HG03558 (cell line): Measurements from ENCODE around the gene LAMC1.
A peak's percentile ranks its signal among the peaks of the same experiment; 100 is the strongest.

ENCODE experiments used
- ATAC-seq: cut with Tn5 transposase; IDR thresholded peaks from one replicate; pipeline ENCODE4 v1.9.1; 2021; ENCODE audit warnings: moderate number of reproducible peaks; ENCODE audit not compliant: unreplicated experiment; ENCODE audit errors: extremely low read depth

LAMC1 gene

DNA sequence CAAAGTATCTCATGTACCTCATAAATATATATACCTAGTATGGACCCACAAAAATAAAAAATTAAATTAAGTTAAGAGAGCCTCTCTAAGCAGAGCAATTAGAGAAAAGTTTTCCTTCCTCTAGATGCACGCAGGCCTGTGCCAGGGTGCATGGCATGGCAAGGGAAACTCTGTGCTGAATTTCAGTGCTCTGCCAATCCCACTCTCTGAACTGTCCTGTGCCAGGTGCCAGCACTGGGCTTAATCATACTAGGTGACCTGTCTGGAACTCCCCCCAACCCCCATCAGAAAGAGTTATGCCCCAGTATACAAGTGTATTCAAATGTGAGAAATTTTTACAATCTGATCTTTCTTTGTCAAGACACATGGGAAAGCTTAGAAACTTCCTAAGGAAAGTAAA, 152.4 kb downstream of the LAMC1 start:
- ATAC-seq, result no peak

DNA sequence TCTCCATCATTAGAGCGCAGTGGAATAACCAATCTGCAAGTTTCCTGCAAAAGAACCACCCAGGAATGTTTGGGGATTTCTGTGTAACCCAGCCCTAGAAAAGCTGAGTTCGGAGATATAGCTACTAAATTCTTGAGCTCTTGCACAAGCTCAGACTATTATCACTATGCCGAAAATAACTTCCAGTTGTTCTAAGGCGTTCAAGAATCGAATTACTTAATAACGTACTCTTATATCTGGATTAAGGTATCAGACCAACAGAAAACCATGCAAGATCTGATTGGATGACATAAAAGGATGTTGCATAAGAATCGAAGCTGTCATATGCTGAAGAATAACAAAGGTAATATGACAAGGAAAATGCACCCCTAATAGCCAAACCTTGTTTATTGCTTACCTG, 155.3 kb downstream of the LAMC1 start:
- no peak for ATAC-seq

DNA sequence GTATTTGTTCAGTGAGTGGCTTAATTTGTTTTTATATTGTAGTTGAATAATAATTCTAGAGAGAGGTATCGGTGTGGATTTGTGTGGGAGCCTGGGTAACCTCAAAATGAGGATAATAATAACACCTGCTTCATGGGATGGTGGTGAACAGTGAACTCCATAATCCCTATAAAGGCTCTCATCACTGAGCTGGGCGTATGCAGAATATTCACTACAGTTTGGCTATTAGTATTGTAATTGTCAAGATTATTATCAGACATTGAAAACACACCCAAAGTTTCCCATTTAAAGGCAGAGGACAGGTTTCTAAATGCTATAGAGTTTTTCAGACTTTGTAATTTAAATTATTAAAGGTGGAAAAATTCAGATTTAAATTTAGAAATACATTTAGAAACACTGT, 155.8 kb downstream of the LAMC1 start:
- ATAC-seq, result no peak

DNA sequence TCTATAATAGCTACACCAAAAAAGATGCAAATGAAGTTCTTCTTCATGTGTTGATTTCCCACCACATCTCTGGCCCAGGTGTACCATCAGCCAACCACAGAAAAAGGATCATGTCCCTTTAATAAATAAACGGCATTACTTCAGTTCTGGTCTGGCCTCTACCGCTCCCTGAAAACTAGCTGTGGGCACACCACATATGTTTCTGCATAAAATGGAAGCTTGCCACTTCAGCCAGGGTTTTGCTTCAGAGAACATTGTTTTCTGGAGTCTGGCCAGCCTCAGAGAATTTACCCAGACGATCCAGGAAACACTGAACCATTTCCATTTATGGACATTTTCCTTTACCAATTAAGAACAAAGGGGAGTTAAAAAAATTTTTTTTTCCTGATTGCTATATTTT, 157.0 kb downstream of the LAMC1 start:
- ATAC-seq, result no peak

DNA sequence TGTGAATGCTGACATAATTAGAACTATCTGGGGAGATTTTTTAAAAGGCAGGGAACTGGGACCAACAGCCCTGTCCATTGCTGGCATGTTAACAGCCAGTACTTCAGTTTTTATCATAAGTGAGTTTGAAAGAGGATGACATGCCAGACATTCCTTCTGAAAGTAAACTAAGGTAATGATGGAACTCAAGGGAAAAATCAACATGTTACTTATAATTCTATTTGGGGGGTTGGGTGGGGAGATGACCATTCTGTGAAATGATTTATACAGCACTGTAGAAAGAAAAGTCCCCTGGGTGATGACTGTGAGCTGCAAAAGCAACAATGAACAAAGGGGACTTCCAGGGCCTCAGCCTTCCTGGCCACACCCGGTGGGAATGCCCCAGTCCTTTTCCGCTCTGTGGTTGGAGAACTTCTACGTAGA, 157.4 kb downstream of the LAMC1 start:
- peak; percentile 55 for ATAC-seq

DNA sequence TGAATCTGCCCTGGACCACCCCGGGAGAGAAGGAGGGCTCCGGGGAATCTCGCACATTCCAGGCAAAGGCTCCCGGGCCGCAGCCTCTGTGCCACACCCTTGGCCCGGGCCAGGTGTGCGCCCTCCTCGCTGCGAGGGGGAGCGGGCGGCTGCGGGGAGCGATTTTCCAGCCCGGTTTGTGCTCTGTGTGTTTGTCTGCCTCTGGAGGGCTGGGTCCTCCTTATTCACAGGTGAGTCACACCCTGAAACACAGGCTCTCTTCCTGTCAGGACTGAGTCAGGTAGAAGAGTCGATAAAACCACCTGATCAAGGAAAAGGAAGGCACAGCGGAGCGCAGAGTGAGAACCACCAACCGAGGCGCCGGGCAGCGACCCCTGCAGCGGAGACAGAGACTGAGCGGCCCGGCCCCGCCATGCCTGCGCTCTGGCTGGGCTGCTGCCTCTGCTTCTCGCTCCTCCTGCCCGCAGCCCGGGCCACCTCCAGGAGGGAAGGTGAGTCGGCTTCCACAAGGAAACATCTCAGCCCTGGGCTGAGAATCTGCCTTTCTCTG, 162.8 kb downstream of the LAMC1 start, which contains the start of gene LAMC2:
Gene LAMC2 (plus strand): TSS at position 324 of the 550 bp plus-strand sequence. CDS start 89 bp downstream, at position 413.
- no peak for ATAC-seq

DNA sequence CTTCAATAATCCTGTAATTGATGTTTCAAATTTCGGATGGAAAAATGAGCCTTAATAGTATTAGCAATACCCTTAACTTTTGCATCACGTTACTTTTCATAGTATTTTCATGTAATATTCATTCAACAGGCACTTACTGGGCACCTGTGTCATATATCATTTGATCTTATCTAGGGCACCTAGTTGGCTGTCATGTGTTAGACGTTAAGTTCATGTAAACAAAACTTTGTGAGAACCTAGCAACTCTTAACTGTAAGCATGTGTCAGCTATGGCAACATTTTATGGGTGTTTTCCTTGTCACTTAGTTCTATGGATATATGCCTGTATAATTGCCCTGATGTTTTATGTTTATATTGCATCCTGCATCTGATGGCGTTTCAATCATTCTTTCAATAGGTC, 163.6 kb downstream of the LAMC1 start:
- no peak for ATAC-seq

DNA sequence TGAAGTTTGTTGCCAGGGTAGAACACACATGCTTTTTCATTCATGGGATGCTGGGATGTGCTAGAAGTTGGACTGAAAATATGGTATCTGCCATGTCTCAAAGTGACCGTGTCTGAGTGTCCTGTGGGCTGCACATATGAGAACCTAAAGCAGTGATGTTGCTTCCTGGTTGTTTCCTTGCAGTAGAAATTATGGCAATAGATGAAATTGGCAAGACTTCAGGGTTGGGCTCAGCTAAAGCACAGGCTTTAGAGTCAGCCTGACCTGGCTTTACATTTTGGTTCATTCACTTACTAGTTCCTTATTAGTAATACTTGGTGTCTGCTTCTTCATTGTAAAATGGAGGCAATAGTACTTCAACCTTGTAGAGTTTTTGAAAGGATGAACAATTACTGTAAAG, 165.0 kb downstream of the LAMC1 start:
- no peak for ATAC-seq

DNA sequence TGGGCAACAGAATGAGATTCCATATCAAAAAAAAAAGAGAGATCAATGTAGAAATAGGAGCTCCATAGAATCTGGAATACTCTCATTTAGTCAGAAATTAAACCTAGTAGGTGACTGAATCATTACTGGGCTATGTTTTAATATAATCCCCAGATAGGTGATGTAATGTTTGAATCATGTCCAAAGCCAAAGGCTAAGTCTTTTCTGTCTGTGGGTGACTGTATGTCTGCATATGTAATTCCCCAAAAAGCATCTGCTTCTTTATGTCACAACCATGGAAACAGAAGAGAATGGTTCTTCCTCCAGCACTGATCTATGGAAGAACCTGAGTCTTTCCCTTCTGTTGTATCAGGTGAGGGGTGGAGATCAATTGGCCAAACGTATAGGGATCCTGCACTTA, 168.6 kb downstream of the LAMC1 start:
- no peak for ATAC-seq

DNA sequence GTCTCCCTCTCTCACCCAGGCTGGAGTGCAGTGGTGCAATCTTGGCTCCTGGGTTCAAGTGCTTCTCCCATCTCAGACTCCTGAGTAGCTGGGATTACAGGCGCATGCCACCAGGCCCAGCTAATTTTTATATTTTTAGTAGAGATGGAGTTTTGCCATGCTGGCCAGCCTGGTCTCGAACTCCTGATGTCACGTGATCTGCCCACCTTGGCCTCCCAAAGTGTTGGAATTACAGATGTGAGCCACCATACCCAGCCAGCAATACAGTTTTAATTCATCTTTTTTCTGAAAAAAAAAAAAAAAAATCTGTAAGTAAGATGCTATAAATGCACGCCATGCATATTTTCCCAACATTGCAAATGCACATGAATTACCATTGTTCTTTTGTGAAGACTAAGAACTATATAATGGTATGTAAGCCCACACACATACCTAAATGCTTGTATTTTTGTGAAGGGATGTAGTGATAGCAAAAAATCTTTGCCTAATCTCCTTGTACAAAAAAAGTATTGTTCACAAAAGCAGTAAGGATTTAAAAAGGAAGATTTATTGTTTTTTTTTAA, 170.8 kb downstream of the LAMC1 start:
- ATAC-seq, result no peak

DNA sequence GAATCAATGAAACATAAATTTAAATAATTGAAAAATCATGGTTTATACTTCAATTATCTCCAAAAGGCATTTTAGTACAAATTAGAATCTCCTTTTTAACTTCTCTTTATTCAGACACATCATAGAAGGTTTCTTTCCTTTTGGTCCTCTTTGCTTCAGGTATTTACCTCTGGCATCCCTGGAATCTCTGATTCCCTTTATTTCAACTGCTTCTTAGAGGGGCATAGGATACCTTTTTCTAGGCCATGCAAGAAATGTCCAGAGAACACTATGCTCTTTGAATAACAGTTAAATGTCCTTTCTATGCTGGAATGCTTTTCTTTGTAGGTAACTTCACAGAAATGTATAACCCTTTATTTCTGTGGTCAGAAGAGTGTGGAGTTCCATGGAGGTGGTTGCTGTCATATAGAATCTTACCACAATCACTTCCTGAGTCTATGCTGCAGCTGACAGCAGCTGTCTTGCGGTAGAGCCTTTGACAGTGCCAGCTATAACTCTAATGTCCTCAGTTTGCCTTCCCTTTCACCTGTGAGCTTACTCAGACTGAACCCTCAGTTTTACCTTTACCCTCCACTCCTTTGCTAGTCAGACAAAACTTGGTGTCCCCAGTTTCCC, 171.4 kb downstream of the LAMC1 start:
- ATAC-seq, result peak; percentile 93

DNA sequence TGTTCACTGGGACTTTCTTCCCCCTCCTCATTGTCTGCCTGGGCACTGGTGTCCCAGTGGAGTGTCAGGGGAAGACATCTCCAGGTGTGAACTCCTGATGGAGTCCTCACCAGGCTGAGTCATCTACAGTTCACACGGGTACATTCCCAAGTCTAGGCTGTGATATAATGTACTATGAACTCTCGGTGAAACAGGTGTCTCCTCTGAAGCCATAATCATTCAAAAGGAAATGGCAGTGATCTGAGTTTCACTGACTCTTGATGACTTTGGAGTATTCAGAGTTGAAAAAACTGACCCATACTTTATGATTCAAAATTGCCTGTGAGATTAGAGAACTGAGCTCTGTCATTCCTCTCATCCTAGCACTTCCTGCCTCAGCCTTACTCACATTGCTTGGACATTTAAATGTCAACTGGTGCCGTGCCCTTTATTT, 171.9 kb downstream of the LAMC1 start:
- peak; percentile 20 for ATAC-seq
